Thoracic aorta (tissue), 2 donors: Measurements from ENCODE around the gene ZC3H12D. TPM values are rescaled to one million over a fixed set of nuclear protein-coding genes. Genes with fewer than 3 reads are reported as not detected.

Experiments used
- ATAC-seq: fragments of 150-250 bp; one replicate; pipeline ENCODE4 v1.8.0; 2017; ENCODE audit warnings: low read depth; ENCODE audit not compliant: insufficient number of reproducible peaks, low FRiP score
- DNase-seq: peaks from one replicate; pipeline ENCODE4 v3.0.0-alpha.2; 2020; ENCODE audit warnings: low spot score
- H3K27ac ChIP-seq, 2 donors: fragments of 200-600 bp; sonication (generic); 1 replicate in 1 of 2; 2 replicates in 1 of 2; pipeline ENCODE4 v1.5.1; 2016; ENCODE audit warnings: mild to moderate bottlenecking in 2 of 2, moderate library complexity in 2 of 2
- H3K27me3 ChIP-seq: fragments of 200-600 bp; sonication (generic); replicated peaks from 2 replicates; pipeline ENCODE4 v1.6.0; 2016; ENCODE audit warnings: mild to moderate bottlenecking; ENCODE audit not compliant: insufficient read depth
- H3K36me3 ChIP-seq: fragments of 200-600 bp; sonication (generic); one replicate; pipeline ENCODE4 v1.5.1; 2016
- H3K4me1 ChIP-seq, 2 donors: fragments of 200-600 bp; sonication (generic); 1 replicate in 1 of 2; 2 replicates in 1 of 2; pipeline versions ENCODE4 v1.5.1 to v1.6.0; 2016; ENCODE audit warnings: low read depth in 2 of 2, mild to moderate bottlenecking in 1 of 2; ENCODE audit not compliant: control insufficient read depth in 1 of 2
- H3K4me3 ChIP-seq: fragments of 200-600 bp; sonication (generic); 2 replicates; pipeline ENCODE4 v1.5.1; 2016; ENCODE audit warnings: mild to moderate bottlenecking
- H3K9me3 ChIP-seq: fragments of 200-600 bp; sonication (generic); 2 replicates; pipeline ENCODE4 v1.5.1; 2016
- CTCF ChIP-seq: fragments of 200-600 bp; sonication (generic); IDR thresholded peaks from one replicate; pipeline ENCODE4 v1.5.1; 2019; ENCODE audit warnings: antibody characterized with exemption
- total RNA-seq, 2 donors: library from RNA; depleted of rRNA; stranded (reverse); fragments of >200 nt; gene quantifications; one replicate each; pipeline versions ENCODE4 v1.1.0 to v1.2.3, GENCODE V29; 2016

ZC3H12D gene
- total RNA-seq, 2 donors from 2014 or later = 1.9 to 3.8 TPM

DNA sequence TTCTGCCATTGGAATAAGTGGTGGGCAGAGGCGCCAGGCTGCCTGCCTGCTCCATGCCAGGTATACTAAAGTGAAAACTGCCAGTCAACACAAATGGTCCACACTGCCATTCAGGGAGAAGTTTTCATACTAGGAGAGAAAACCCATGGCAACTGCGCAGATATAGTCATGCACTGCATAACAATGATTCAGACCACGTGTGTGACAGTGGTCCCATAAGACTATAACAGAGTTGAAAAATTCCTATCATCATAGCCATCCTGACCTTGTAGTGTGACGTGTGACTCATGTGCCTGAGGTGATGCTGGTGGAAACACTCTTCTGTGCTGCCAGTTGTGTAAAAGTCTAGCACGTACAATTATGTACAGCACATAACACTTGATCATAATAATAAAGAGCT is 25.1 kb downstream of the ZC3H12D start:
- no peak for DNase-seq
- no peak for TF ChIP-seq CTCF
- Histone ChIP-seq H3K4me3 (no peak overlapping the region), H3K4me1 (peaks cover 0 to 9% of the 10 kb centered on the region in 2 donors), H3K27me3 (no peaks in the 10 kb centered on the region), H3K9me3 (no peaks in the 10 kb centered on the region), H3K36me3 (no peaks in the 10 kb centered on the region), H3K27ac (no peak overlapping the region)
- ATAC-seq = no peak

DNA sequence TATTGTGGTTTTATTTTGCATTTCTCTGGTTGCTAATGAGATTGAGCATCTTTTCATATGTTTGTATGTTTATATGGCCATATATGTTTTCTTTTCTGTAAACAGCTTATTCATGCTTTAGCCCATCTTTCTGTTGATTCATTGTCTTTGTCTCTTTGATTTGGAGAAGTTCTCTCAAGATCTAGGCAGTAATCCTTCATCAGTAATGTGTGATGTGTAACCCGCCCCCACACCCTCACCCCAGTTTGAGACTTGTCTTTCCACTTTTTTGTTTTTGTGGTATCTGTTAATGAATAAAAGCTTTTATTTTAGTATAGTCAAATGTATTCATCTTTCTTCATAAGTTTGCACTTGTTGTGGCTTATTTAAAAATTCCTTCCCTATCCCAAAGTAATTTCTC is 26.0 kb downstream of the ZC3H12D start:
- no peak overlapping the region for H3K4me3 ChIP-seq
- peaks cover 5 to 17% of the 10 kb centered on the region in 2 donors for H3K4me1 ChIP-seq
- no peak for ATAC-seq
- no peaks in the 10 kb centered on the region for H3K36me3 ChIP-seq
- no peaks in the 10 kb centered on the region for H3K27me3 ChIP-seq
- no peak for TF ChIP-seq CTCF
- no peak for DNase-seq
- no peaks in the 10 kb centered on the region for H3K9me3 ChIP-seq
- H3K27ac ChIP-seq = no peak overlapping the region

- no peak overlapping the region for H3K27ac ChIP-seq
- H3K36me3 ChIP-seq = no peaks in the 10 kb centered on the region
- TF ChIP-seq CTCF = no peak
- peaks cover 11 to 23% of the 10 kb centered on the region in 2 donors for H3K4me1 ChIP-seq
- H3K27me3 ChIP-seq = no peaks in the 10 kb centered on the region
- ATAC-seq (no peak), DNase-seq (no peak)
- no peak overlapping the region for H3K4me3 ChIP-seq
- no peaks in the 10 kb centered on the region for H3K9me3 ChIP-seq
These were observed 26.6 kb downstream of the ZC3H12D start for GRCh38 chr6:149458196-149458595.

- Histone ChIP-seq H3K9me3 (no peaks in the 10 kb centered on the region), H3K27me3 (no peaks in the 10 kb centered on the region), H3K4me1 (peaks cover 11 to 24% of the 10 kb centered on the region in 2 donors), H3K4me3 (no peak overlapping the region), H3K27ac (no peak overlapping the region), H3K36me3 (no peaks in the 10 kb centered on the region)
- ATAC-seq (no peak), DNase-seq (no peak)
- no peak for TF ChIP-seq CTCF
These were observed 27.4 kb downstream of the ZC3H12D start for GRCh38 chr6:149457316-149457884.

GRCh38 chr6:149456311-149457021 is 28.3 kb downstream of the ZC3H12D start:
- ATAC-seq (no peak), DNase-seq (no peak)
- Histone ChIP-seq H3K27ac (no peak overlapping the region), H3K27me3 (no peaks in the 10 kb centered on the region), H3K4me3 (no peak overlapping the region), H3K4me1 (peaks cover 13 to 30% of the 10 kb centered on the region in 2 donors), H3K9me3 (no peaks in the 10 kb centered on the region), H3K36me3 (no peaks in the 10 kb centered on the region)
- TF ChIP-seq CTCF = no peak
